Endothelial cell of umbilical vein (primary cell): ENCODE measurements around the gene HAL.

Experiments
- POLR2A ChIP-seq: IDR thresholded peaks from 2 replicates; pipeline ENCODE4 v1.6.1; 2012; ENCODE audit warnings: low read depth, mild to moderate bottlenecking, control low read depth, low read length
- TF ChIP-seq, protein P1 (sequence below), 2 donors: IDR thresholded peaks; 1 replicate in 1 of 2; 2 replicates in 1 of 2; pipeline ENCODE4 v1.5.1; 2011; ENCODE audit warnings: low read length in 2 of 2, mild to moderate bottlenecking in 2 of 2, moderate library complexity in 2 of 2, control low read depth in 1 of 2, inconsistent platforms in 1 of 2, low read depth in 1 of 2; ENCODE audit not compliant: insufficient read depth in 1 of 2; ENCODE audit errors: extremely low read depth in 1 of 2

DNA sequence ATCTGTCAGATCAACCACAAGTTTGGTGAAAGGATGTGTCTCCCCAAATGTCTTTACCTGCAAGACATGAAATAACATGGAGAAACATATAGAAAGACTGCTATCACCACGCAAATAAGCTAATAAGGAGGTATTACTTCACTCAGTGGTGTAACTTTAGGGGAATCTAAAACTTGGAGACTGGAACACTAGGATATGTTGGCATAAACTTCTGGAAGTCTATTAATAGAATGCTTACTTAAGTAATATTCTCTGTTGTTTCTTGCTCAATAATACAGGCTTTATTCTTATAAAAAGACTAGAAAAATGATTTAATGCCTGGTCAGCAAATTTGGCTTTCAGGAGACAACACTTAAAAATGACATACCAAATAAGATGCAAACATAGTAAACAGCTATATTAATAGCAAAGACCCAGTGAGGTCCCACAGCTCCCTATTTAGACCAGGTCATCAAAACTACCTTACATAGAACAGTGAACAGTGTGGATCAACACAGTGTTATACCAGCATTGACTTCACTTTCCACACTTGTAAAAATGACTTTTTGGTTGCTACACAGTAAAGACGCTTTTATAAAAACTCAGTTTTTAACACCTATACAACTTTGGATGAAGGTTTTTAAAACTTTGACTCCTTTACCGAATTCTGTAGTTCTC is 18.9 kb upstream of the HAL start:
- TF ChIP-seq POLR2A = no peak
- TF ChIP-seq, protein P1, sequence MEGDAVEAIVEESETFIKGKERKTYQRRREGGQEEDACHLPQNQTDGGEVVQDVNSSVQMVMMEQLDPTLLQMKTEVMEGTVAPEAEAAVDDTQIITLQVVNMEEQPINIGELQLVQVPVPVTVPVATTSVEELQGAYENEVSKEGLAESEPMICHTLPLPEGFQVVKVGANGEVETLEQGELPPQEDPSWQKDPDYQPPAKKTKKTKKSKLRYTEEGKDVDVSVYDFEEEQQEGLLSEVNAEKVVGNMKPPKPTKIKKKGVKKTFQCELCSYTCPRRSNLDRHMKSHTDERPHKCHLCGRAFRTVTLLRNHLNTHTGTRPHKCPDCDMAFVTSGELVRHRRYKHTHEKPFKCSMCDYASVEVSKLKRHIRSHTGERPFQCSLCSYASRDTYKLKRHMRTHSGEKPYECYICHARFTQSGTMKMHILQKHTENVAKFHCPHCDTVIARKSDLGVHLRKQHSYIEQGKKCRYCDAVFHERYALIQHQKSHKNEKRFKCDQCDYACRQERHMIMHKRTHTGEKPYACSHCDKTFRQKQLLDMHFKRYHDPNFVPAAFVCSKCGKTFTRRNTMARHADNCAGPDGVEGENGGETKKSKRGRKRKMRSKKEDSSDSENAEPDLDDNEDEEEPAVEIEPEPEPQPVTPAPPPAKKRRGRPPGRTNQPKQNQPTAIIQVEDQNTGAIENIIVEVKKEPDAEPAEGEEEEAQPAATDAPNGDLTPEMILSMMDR (IDR thresholded peaks at IDR 0.05; ENCODE audit: extremely low read depth in 1 of 2, insufficient read depth in 1 of 2, low read depth in 1 of 2, low read length in 2 of 2) = no peak
